C4-2B (cell line): ENCODE measurements around the gene SMIM7.

Source experiments
- ZFX ChIP-seq: fragments of 450-650 bp; IDR thresholded peaks from 2 replicates; pipeline ENCODE4 v1.6.1; 2017
- TF ChIP-seq, protein P1 (sequence below): fragments of 450-650 bp; conservative IDR thresholded peaks from 2 replicates; pipeline ENCODE4 v1.5.1; 2017; ENCODE audit warnings: mild to moderate bottlenecking

DNA sequence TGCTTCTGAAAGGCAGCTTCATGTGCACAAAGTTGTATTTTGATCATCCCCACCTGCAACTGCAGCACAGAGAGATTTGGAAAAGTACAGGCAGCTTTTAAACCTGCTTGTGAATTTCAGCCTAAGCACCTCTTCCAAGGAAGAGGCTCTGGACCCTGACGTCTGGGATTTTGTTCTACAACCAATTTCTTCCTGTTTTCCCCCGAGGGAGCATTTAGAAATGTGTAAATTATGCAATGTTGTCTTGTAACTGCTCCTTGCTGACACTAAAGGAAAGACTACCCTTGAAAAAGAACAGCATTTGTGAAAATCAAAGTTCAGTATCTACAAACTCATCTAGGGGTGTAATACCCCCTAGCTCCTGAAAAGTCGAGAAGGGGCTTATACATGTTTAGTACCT lies 47.3 kb downstream of the SMIM7 start:
- TF ChIP-seq, protein P1, sequence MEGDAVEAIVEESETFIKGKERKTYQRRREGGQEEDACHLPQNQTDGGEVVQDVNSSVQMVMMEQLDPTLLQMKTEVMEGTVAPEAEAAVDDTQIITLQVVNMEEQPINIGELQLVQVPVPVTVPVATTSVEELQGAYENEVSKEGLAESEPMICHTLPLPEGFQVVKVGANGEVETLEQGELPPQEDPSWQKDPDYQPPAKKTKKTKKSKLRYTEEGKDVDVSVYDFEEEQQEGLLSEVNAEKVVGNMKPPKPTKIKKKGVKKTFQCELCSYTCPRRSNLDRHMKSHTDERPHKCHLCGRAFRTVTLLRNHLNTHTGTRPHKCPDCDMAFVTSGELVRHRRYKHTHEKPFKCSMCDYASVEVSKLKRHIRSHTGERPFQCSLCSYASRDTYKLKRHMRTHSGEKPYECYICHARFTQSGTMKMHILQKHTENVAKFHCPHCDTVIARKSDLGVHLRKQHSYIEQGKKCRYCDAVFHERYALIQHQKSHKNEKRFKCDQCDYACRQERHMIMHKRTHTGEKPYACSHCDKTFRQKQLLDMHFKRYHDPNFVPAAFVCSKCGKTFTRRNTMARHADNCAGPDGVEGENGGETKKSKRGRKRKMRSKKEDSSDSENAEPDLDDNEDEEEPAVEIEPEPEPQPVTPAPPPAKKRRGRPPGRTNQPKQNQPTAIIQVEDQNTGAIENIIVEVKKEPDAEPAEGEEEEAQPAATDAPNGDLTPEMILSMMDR = no peak
- TF ChIP-seq ZFX = no peak
